Prostate gland (tissue), 2 donors: ENCODE data around the gene UXS1.

Source experiments
- CTCF ChIP-seq, 4 experiments: fragments of 200-600 bp in 2 of 4; fragments of 450-650 bp in 2 of 4; sonication (generic) in 2 of 4; IDR thresholded peaks; 1 replicate in 3 of 4; 2 replicates in 1 of 4; pipeline ENCODE4 v1.5.1; 2016 to 2019; ENCODE audit warnings: antibody characterized with exemption in 4 of 4, mild to moderate bottlenecking in 2 of 4, moderate library complexity in 2 of 4
- POLR2AphosphoS5 ChIP-seq: sonication (generic); formaldehyde crosslinking; IDR thresholded peaks from one replicate; pipeline ENCODE4 v1.6.1; 2017; ENCODE audit warnings: antibody characterized with exemption

GRCh38 chr2:106201661-106202060, 7.6 kb upstream of the UXS1 start:
- TF ChIP-seq POLR2AphosphoS5 (no peak), CTCF (IDR thresholded peaks at IDR 0.05) (no peak)
